Right lobe of liver (tissue), 6 donors: Measurements from ENCODE around the gene KCNK16. TPM values are rescaled to one million over a fixed set of nuclear protein-coding genes. Genes with fewer than 3 reads are reported as not detected.

ENCODE experiments used
- ATAC-seq, 4 donors: fragments of 200-7000 bp; cut with Tn5 transposase; one replicate each; pipeline ENCODE4 v1.9.1; 2020; ENCODE audit warnings: mild to moderate bottlenecking in 4 of 4, moderate library complexity in 4 of 4
- DNase-seq, 3 donors: peaks; one replicate each; pipeline ENCODE4 v3.0.0-alpha.2; 2020
- H3K27ac ChIP-seq, 3 donors: fragments of 200-600 bp; one replicate each; pipeline ENCODE4 v1.8.0; 2022
- H3K27me3 ChIP-seq, 2 donors: fragments of 200-600 bp; one replicate each; pipeline ENCODE4 v1.8.0; 2022
- H3K36me3 ChIP-seq, 4 donors: fragments of 200-600 bp; sonication (generic) in 1 of 4; one replicate each; pipeline versions ENCODE4 v1.5.1 to v1.8.0; 2017 to 2022; ENCODE audit warnings: control low read depth in 1 of 4
- H3K4me1 ChIP-seq, 4 donors: fragments of 200-600 bp; sonication (generic) in 1 of 4; one replicate each; pipeline versions ENCODE4 v1.5.1 to v1.8.0; 2017 to 2022; ENCODE audit warnings: control low read depth in 1 of 4
- H3K4me3 ChIP-seq, 3 donors: fragments of 200-600 bp; one replicate each; pipeline ENCODE4 v1.8.0; 2022
- H3K9me3 ChIP-seq, 4 donors: fragments of 200-600 bp; sonication (generic) in 1 of 4; one replicate each; pipeline versions ENCODE4 v1.5.1 to v1.8.0; 2017 to 2022; ENCODE audit warnings: control low read depth in 1 of 4
- CTCF ChIP-seq, 4 donors: fragments of 200-600 bp in 3 of 4; fragments of 450-650 bp in 1 of 4; IDR thresholded peaks; one replicate each; pipeline versions ENCODE4 v1.5.1 to v1.8.0; 2016 to 2022; ENCODE audit warnings: antibody characterized with exemption in 4 of 4, mild to moderate bottlenecking in 2 of 4
- POLR2A ChIP-seq: fragments of 450-650 bp; IDR thresholded peaks from one replicate; pipeline ENCODE4 v1.6.1; 2017; ENCODE audit warnings: antibody characterized with exemption, mild to moderate bottlenecking
- WGBS: methylation state at CpG from one replicate; pipeline ENCODE4 v1.1.6; 2018; ENCODE audit warnings: low coverage, low lambda C conversion rate; ENCODE audit not compliant: insufficient coverage; ENCODE audit errors: missing lambda C conversion rate; 5-methylcytosine and 5-hydroxymethylcytosine counted together
- intact Hi-C, 2 donors: fragments of 100-400 bp; cut with DNase I; formaldehyde crosslinking; loops; one replicate each; pipeline versions ENCODE4 v1.11.2 to v1.14.1; 2022
- total RNA-seq, 6 experiments: library from RNA; depleted of rRNA in 2 of 6; stranded (reverse); fragments of >200 nt in 2 of 6; fragmentation: NEBNext Ultra II Directional in 3 of 6; extraction: Animal tissue kit (Norgen Biotek cat#: 25700) in 3 of 6; gene quantifications; one replicate each; pipeline versions ENCODE4 v1.1.0 to v1.2.4, GENCODE V29; 2016 to 2023
- donor health status: DM: no; HTN: yes; CAD: no.
- donor health status: DM: no; HTN: no; CAD: no.
- donor health status: DM: no; HTN: no; CAD: no.
- donor health status: DM: no; HTN: yes; CAD: no.
- donor health status: DM: no; HTN: yes; CAD: no.

The KCNK16 gene
- total RNA-seq, 6 experiments from 2014 or later, result not detected

GRCh38 chr6:39273406-39273821, 49.1 kb downstream of the KCNK16 start:
- Histone ChIP-seq H3K27ac (no peak overlapping the region), H3K36me3 (no peaks in the 10 kb centered on the region), H3K27me3 (no peaks in the 10 kb centered on the region), H3K4me1 (peaks cover 0 to 3% (median 0%) of the 10 kb centered on the region in 4 donors), H3K4me3 (no peak overlapping the region), H3K9me3 (no peaks in the 10 kb centered on the region)
- WGBS, result 65% methylated on average over 3 of the region's 6 CpGs
- TF ChIP-seq POLR2A (no peak), CTCF (IDR thresholded peaks at IDR 0.05) (no peak)
- DNase-seq (no peak), ATAC-seq (no peak)
- intact Hi-C loops, result no loop called here

GRCh38 chr6:39269961-39270360, 52.5 kb downstream of the KCNK16 start:
- H3K27ac ChIP-seq, result no peak overlapping the region
- no peaks in the 10 kb centered on the region for H3K36me3 ChIP-seq
- ATAC-seq (no peak), DNase-seq (no peak)
- TF ChIP-seq POLR2A, result no peak
- no peak for TF ChIP-seq CTCF (IDR thresholded peaks at IDR 0.05)
- no peaks in the 10 kb centered on the region for H3K4me1 ChIP-seq
- WGBS, result 80% methylated on average over 1 of the region's 1 CpG
- no peaks in the 10 kb centered on the region for H3K9me3 ChIP-seq
- intact Hi-C loops, result no loop called here
- no peaks in the 10 kb centered on the region for H3K27me3 ChIP-seq
- no peak overlapping the region for H3K4me3 ChIP-seq

GRCh38 chr6:39268721-39269120, 53.8 kb downstream of the KCNK16 start:
- H3K27me3 ChIP-seq, result no peaks in the 10 kb centered on the region
- H3K27ac ChIP-seq, result no peak overlapping the region
- no peaks in the 10 kb centered on the region for H3K4me1 ChIP-seq
- ATAC-seq, result no peak
- no peak for DNase-seq
- no peak overlapping the region for H3K4me3 ChIP-seq
- WGBS, result 85% methylated on average over 3 of the region's 3 CpGs
- intact Hi-C loops, result no loop called here
- H3K36me3 ChIP-seq, result no peaks in the 10 kb centered on the region
- no peaks in the 10 kb centered on the region for H3K9me3 ChIP-seq
- TF ChIP-seq POLR2A, result no peak
- no peak for TF ChIP-seq CTCF (IDR thresholded peaks at IDR 0.05)

- DNase-seq, result no peak
- intact Hi-C loops, result no loop called here
- no peak overlapping the region for H3K27ac ChIP-seq
- H3K9me3 ChIP-seq, result no peaks in the 10 kb centered on the region
- H3K4me1 ChIP-seq, result peaks cover 0 to 5% (median 2%) of the 10 kb centered on the region in 4 donors
- no peak for ATAC-seq
- H3K4me3 ChIP-seq, result no peak overlapping the region
- TF ChIP-seq CTCF (IDR thresholded peaks at IDR 0.05), result no peak
- no peak for TF ChIP-seq POLR2A
- 88% methylated on average over 6 of the region's 7 CpGs for WGBS
- no peaks in the 10 kb centered on the region for H3K27me3 ChIP-seq
- H3K36me3 ChIP-seq, result no peaks in the 10 kb centered on the region
Measured at GRCh38 chr6:39268171-39268570, 54.3 kb downstream of the KCNK16 start.

GRCh38 chr6:39266782-39267355, 55.6 kb downstream of the KCNK16 start:
- intact Hi-C loops, result no loop called here

More at GRCh38 chr6:39266782-39267355, 55.6 kb downstream of the KCNK16 start:
- no peak for ATAC-seq
- Histone ChIP-seq H3K4me3 (no peak overlapping the region), H3K36me3 (no peaks in the 10 kb centered on the region), H3K27me3 (no peaks in the 10 kb centered on the region), H3K27ac (no peak overlapping the region), H3K4me1 (peaks cover 0 to 10% (median 3%) of the 10 kb centered on the region in 4 donors), H3K9me3 (no peaks in the 10 kb centered on the region)
- TF ChIP-seq POLR2A (no peak), CTCF (IDR thresholded peaks at IDR 0.05) (no peak)
- DNase-seq, result no peak
- 64% methylated on average over 4 of the region's 5 CpGs for WGBS
